Cardiac septum (tissue), 1 donor: Measurements from ENCODE around the gene PCNX2. TPM values are rescaled to one million over a fixed set of nuclear protein-coding genes. Genes with fewer than 3 reads are reported as not detected.
A peak's percentile ranks its signal among the peaks of the same experiment; 100 is the strongest.

Source experiments
- DNase-seq: peaks from one replicate; pipeline ENCODE4 v3.0.0-alpha.2; 2020; ENCODE audit warnings: low spot score
- intact Hi-C: fragments of 100-400 bp; cut with DNase I; formaldehyde crosslinking; loops from one replicate; pipeline ENCODE4 v1.14.0; 2022
- total RNA-seq: library from RNA; stranded (reverse); fragmentation: NEBNext Ultra II Directional; extraction: Animal tissue kit (Norgen Biotek cat#: 25700); gene quantifications from one replicate; pipeline ENCODE4 v1.2.1, GENCODE V29; 2021
- donor health status: DM: no; HTN: no; CAD: no.

PCNX2 gene
- total RNA-seq, 1 donor from 2014 or later, result 4.2 TPM

DNA sequence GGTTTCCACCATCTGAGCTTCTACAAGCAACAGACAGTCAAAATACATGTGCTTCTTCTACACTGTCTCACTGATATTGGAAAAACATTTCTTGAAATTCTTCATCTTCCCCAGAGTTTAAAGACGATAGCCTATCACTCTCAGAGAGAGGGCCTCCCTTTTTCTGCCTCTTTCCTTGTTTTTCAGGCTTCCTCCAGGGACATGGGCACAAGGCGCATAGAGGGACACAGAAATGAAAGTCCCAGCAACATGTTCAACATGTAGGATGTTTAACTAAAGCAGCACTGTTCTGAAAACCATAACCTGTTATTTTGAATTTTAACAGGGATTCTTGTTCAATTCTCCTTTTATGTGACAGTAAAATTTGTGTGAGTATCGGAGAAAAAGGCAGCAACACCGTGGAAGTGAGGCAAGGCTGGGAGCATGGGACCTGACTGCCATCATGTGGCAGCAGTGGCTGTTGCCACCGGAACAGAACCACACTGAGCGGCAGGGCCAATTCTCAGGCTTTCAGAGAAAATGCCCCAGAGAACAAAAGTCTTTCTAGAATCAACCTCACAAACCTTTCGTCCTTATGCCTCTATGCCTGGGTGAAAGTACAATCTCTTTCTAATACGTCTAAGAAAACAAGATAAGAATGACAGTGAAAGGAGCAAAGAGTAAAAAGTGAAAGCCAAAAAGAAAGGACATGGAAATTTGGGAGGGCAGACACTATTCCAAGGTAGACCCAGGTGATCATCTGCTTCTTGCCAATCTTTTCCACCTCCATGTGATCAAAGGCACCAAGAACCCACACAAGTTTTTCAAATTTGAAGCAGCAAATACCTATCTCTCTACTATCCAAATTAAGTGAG is 54.5 kb downstream of the PCNX2 start:
- peak; percentile 87 for DNase-seq
- intact Hi-C loops, result loop anchor here (2.0 to 10.0 kb wide), 2 partner anchors 606 to 1486 kb away; no protein-coding TSS in a partner anchor

DNA sequence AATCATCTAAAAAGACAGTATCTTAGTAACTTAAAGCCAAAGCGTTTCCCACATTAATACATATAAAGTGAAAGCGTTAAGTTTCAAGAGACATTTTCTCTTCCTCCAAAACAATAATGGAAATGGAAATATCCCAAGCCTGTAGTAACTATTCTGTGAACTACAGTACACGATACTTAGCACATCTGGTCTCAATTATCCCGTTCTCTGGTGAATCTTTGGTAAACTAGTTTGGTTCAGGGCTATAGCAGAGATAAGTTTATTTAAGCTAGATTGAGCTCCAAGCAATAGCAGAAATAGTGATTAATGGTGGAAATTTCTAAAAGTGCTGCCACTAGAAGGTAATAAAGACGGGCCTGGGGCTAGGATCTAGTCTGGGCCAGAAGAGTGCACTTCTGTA is 55.2 kb downstream of the PCNX2 start:
- DNase-seq, result no peak
- intact Hi-C loops, result loop anchor here (2.0 to 10.0 kb wide), 2 partner anchors 606 to 1486 kb away; no protein-coding TSS in a partner anchor

DNA sequence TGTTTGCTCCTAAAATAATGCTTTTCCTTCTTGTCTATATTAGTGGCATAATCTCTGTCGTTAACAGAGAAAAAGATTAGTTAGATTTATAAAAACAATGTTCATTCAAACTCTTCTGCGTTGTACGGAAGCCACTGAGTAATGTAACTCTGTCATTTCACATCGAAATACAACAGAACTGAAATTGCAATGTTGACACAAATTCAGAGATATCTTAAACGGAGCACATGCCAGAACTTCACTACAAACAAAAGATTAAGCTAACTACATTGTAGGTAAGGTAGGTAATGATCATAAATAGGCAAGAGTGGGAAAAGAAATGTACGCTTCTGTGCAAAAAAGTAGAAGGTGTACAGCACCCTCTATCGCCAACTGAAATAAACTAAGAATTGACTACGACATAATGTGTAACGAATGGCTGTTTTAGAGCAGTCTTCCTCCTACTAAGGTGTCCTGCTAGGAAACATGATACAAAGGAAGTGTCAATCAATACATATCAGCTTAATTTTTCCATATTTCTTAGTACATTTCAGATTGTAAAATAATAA is 56.6 kb downstream of the PCNX2 start:
- DNase-seq, result no peak
- intact Hi-C loops, result no loop called here

DNA sequence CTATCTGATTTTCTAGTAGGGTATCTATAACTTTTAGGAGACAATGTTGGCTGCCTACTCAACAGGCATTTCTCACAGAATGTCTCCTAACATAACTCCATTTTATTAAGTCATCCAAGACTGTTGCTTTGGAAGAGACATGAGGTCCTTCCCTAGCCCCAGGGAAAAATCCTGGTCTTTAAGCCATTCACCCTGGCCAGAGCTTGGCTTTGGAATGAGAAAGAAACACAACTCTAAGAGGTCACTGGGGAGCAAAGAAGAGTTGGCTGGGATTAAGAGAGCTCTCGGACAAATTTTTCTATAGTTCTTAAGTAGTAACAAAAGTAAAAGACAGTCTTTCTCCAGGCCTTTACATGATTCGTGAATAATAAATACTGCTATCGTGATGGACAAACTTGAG is 57.9 kb downstream of the PCNX2 start:
- no peak for DNase-seq
- intact Hi-C loops, result no loop called here

DNA sequence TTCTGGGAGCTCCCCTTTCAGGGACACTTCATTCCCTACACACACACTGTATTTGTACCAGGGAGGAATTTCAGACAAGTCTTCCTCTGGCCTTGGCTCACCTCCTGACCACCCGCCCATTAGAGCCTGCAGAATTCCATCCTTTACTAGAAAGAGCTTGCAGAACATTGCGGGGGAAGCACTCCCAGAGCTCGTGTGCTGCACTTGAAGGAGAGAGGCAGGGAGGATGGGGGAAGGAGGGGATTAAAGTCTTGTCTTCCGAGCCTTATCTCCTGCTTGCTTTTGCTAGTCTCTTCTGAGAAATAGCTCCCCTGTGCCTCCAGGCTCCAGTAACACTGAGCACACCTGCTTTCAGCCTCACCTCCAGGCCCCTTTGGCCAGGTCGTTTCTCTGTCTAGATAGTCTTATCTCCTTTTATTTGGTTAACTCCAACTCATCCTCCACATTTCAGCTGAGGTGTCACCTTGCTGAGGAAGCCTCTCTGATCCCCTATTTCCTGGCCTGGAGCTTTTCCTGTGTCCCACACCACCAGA is 62.0 kb downstream of the PCNX2 start:
- intact Hi-C loops, result no loop called here
- DNase-seq, result no peak

DNA sequence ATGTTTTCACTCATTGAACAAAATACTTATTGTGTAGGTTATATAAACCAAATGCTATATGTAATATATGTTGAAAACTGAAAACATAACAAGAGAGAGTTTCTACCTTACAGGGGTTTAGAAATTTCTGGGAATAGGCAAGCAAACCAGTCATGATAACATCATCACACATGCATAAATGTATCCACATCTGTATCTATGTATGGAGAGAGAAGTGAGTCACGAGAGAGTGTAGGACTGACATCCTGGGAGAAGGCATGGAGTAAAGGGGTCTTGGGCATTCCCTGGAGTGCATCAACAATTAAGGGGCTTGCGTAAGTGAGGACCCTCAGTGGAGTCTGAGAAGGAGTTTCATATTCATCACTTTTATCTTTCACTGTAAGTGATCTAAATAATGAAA is 65.5 kb downstream of the PCNX2 start:
- intact Hi-C loops, result no loop called here
- DNase-seq, result no peak

DNA sequence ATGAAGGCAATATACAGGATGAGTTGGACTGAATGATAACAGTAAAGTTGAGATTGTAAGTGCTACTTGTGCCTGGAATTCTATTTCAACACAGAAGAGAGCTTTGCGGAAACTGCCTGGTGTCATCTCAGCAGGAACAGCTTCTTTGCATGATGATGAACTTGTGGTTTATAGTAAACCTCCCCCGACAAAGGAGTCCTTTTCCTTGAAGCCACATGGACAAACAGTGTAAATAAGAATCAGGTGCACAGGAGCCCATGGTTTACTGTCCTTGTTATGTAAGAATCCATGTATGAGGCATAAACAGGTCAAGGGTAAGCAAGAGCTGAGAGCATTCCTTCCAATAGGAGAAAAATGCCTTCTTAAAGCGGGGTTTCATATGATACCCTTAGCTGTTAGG is 66.2 kb downstream of the PCNX2 start:
- intact Hi-C loops, result no loop called here
- DNase-seq, result no peak

DNA sequence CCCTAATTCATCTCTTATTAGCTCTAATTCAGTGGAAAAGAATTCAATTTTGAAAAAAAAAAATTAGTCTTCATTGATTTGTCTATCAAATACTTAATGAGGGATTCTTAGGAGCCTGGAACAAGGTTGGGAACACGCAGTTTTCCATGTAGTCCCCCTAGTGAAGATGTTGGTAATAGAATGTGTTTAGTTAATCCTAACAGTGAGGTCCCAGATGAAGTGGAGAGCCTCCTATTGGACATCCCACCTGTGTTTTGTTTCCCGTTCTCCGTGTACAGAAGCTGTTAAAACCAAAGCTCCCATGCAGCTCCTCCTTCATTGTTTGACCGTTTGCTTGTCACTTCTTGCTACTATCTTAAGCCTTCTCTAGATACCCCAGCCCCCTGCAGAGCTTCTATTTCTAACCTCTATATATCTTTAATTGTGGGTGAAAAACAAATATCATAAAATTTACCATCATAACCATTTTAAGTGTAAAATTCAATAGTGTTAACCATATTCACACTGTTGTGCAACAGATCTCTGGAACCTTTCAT is 67.5 kb downstream of the PCNX2 start:
- intact Hi-C loops, result no loop called here
- no peak for DNase-seq

DNA sequence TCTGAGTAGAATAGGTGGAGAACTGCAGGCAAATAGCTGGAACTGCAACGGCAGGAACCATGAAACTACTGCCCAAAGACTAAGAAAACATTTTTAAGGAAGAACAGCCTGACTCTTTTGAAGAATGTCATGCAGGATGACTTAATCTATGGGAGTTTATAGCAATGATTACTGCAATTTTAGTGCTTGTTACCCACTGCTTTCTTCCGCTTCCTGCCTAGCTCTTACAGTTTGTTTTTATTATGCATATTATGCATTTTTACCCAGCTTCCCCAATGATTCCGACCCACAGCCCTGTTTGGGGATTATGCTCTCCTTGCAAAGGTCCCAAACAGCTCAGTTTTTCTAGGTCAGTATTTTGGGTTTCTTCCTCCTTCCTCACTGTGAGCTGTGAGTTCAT is 71.2 kb downstream of the PCNX2 start:
- DNase-seq, result no peak
- intact Hi-C loops, result no loop called here

DNA sequence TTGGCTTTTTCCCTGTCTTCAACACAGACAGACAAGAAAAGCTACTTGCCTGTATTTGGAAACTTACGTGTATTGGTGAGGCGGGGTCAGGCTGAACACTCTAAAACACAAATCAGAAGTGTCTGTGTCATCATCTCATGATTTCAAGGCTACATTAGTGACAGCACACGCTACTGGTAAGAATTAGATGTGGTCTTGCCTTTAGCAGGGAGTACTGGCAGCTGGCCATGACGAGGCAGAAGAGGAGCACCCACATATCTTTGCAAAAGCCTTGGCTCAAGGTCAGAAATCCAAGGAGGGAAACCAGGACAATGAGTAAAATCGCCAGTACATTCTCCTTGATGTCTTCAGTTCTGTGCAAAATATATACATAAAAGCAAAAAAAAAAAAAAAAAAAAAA is 77.7 kb downstream of the PCNX2 start:
- intact Hi-C loops, result no loop called here
- no peak for DNase-seq

DNA sequence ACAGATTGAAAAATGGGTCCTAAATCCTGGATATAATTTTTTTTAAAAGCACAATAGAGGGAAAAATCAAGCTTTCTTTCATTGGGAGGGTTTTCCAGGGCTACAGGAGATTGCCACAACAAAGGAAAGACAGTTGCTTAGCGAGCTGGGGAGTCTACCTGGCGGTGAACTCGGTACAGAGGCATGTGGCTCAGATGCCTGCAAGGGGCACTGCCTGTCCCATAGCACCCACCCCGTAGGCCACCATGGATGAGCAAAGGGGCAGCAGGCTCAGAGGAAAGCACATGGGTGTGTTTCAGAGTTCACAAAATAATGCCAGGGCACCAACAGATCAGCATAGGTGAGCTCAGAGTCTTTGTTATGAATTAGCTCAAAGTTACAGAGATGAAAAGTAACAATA is 79.5 kb downstream of the PCNX2 start:
- no peak for DNase-seq
- intact Hi-C loops, result no loop called here

DNA sequence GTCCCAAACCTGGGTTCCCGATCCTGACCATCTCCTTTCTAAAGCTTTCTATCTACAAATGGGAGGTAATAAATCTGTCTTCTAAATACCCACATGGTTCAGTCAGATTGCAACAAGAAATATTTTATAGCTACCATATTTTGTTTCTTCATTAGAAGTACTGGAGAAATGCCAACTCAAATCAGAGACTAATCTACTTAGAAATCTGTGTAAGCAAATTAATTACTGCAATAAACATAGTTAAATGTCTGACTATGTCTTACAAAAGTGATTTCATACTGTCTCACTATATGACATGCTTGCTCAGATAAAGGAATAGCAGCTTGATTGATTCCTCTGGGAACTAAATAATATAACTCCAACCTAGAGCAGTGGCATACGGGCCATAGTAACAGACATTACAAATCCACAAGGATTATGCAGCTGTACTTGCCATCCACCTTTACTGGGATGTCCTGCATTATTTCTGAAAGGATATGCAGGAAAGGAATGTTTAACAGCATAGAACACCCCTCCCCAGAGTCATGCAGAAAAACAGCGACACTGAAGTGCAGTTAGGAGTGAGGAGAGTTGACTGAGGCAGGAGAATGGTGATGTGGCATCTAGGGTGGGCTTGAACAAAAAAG is 80.3 kb downstream of the PCNX2 start:
- no peak for DNase-seq
- intact Hi-C loops, result no loop called here

DNA sequence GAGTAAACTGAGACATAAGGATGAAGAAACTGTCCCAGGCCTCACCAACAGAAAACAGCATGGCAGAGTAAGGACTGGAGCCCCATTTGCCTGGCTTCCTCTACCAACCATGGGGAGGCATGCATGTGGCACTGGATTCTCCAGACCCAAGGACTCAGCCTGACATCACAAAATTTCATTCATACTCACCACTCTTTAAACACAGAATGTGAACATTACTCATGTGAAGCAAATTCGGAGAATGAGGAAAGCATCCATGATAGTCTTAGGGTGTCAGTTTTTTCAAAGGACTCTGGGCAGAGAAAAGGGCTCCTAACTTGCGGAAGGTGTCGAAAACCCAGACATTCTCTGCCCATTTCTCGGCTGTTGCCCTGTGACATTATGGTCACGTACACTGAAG is 83.9 kb downstream of the PCNX2 start:
- intact Hi-C loops, result no loop called here
- no peak for DNase-seq

DNA sequence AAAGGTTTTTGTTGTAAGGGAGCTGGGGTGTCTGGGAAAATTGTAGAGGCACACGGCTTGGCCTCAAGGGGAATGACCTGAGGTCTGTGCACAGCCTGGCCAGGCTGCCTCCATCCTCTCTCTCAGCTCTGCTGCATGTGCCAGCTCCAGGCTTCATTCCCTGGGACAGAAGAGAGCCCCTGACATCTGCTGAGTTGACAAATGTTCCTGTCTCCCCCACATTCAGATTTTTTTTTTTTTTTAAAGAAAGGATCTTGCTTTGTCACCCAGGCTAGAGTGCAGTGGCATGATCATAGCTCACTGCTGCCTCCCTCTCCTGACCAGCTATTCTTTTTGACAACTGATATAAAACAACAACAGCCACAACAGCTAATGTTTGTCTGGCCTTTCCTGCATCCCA is 84.4 kb downstream of the PCNX2 start:
- intact Hi-C loops, result no loop called here
- no peak for DNase-seq

DNA sequence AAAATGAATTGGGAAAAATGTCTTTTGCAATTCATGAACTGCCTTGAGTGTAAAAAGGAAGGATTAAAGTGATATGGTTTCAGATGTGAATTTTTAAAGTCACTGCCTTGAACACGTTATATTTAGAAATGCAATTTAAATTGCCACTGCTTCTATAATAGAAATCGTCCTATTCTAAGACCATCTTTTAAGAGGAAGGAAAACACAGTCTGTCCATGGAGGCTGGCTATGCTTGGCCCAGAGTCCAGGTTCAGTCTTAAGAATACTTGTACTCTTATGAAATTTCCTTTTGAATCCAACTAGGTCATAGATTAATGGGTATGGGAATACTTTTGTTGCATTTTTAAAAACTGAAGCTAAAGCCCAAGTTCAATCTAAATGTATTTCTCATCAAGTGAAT is 86.0 kb downstream of the PCNX2 start:
- intact Hi-C loops, result no loop called here
- DNase-seq, result no peak

DNA sequence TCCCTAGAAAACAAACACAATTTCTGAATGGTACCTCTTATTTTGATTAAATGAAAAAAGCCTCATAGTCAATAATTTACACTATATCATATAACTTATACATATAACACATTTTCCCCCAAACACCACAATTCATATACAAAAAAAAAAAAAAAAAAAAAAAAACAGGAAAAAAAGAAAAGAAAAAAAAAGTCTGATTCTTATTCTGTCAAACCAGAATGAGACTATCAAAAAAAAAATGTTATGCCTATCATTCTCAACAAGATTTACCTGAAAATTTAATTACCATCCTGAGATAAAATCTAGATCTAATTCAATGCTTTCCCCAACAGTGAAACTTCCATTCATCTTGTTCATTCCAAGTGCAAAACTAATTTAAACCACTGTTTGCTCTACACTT is 86.8 kb downstream of the PCNX2 start:
- no peak for DNase-seq
- intact Hi-C loops, result no loop called here

DNA sequence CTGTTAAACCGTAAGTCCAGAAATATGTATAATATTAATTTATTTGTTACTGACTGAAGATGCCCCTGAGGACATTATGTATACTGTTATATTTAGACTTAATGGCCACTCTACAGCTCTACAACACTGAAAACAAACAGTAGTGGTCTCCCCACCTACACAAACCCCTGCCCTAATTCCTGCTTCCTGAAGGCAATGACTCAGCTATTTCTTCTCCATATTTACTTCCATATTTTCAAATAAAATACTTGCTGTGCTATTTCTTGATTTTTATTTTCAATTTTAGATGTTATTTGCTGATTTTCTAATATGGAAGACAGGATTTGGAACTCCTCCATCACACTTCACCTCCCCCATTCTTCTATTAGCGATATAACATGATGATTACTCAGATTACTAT is 97.6 kb downstream of the PCNX2 start:
- intact Hi-C loops, result no loop called here

DNA sequence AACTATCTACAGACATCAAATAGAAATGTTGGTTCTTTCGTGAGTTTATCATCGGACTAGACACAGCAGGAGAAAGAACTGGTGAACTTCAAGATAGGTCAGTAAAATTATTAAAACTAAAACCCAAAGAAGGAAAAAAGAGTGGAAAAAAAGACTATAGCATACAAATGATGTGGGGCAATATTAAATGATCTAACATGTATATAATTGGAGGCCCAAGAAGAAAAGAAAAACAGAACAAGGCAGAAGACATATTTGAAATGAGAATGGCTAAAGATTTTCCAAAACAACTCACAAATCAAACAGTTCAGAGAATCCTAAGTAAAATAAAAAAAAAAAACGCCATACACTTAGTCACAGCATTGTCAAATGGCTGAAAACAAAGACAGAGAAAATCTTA is 101.8 kb downstream of the PCNX2 start:
- intact Hi-C loops, result no loop called here
- DNase-seq, result no peak

More for the DNA sequence above, 97.6 kb downstream of the PCNX2 start:
- no peak for DNase-seq

DNA sequence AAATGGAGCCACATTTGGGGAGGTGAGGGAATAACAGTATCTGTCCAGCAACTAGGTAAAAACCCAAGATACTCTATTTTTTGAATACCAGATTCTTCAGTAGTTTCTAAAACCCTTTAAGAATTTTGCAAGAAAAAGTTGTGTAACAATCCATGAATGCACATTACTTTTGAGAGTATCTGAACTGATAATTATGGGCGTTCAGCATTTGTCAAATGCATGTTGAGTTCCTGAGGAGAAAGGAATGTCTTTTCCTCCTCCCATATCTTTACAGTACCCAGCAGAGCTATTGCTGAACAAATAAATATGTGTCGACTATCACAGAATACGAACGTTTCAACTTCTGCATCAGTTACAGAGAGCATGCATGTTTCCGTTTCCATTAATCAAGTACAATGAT is 104.5 kb downstream of the PCNX2 start:
- DNase-seq, result no peak
- intact Hi-C loops, result no loop called here

DNA sequence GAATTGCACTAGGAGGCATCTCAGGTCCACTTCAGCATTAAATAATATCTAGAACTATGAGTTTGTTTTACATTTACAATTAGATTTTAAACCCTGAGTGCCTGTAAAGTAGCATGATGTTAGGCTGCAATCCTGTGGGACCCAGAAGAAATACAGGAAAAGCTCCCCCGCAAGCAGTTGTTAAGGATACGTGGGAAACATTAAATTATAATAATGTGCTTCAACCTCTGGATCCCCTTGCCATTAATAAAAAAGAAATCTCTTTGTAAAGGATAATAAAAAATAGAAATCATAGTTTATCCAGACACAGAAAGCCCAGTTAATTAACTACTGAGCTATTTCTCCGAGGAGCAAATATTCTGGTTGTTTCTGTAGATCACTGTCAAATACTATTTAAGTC is 106.0 kb downstream of the PCNX2 start:
- DNase-seq, result no peak
- intact Hi-C loops, result no loop called here
